GM21447 (cell line): ENCODE results near the gene EXOSC1.
A peak's percentile ranks its signal among the peaks of the same experiment; 100 is the strongest.
"Not testable (repeated sequence)": the region's sequence is repeated elsewhere in the genome, so short reads cannot be mapped to it uniquely, and the experiment has no call there.

Source experiments
- ATAC-seq: cut with Tn5 transposase; IDR thresholded peaks from one replicate; pipeline ENCODE4 v1.9.1; 2021; ENCODE audit not compliant: unreplicated experiment

Gene EXOSC1

GRCh38 chr10:97459933-97460332, 14.1 kb upstream of the EXOSC1 start:
- ATAC-seq, result no peak

- ATAC-seq, result no peak
These were observed 13.3 kb upstream of the EXOSC1 start for GRCh38 chr10:97459111-97459510.

- no peak for ATAC-seq
These were observed 10.9 kb upstream of the EXOSC1 start for GRCh38 chr10:97456686-97457065.

GRCh38 chr10:97456034-97456685, 10.4 kb upstream of the EXOSC1 start:
- no peak for ATAC-seq

DNA sequence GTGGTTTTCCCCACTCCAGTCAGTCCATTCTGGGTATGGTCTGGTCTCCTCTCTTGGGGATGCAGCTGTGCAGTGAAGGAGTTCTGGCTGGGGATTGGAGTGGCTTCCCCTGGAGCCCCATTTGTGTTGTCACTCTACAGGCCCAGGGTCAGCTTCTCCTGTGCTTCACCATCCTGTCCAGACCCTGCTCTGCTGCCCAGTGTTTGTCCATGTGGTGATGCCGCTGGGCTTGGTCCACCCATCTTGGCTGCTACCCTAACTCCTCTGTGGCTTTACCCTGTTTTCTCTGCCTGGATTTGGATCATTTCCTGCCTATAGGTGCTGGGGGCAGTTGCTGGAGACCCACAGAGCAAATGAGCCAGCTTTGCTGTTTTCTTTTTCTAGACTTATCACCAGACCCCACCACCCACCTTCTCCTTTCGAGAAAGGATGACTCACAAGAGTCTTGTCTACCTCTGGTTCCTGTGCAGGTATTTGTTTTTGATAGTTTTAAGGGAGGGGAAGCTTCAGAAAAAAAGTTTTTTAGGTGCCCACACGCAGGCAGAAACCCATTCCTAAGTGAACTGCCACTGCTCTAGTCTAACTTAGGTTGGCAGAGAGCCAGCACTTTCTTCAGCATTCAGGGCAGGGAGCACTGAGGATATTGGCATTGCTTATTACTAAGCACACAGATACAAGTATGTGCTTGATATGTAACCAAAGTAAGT, 8.7 kb upstream of the EXOSC1 start:
- no peak for ATAC-seq

- ATAC-seq, result no peak
These were observed 6.5 kb upstream of the EXOSC1 start for GRCh38 chr10:97452352-97452751.

DNA sequence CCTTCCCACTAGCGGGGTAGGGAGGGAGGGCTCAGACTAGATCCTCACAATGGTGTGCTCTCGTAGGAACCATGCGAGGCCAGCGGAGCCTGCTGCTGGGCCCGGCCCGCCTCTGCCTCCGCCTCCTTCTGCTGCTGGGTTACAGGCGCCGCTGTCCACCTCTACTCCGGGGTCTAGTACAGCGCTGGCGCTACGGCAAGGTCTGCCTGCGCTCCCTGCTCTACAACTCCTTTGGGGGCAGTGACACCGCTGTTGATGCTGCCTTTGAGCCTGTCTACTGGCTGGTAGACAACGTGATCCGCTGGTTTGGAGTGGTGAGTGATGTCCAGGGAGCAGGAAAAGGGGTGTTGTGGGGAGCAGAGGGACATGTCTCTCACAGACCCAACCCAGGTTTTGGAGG, 5.8 kb upstream of the EXOSC1 start:
- ATAC-seq, result no peak

- no peak for ATAC-seq
These were observed 5.0 kb upstream of the EXOSC1 start for GRCh38 chr10:97450828-97451227.

DNA sequence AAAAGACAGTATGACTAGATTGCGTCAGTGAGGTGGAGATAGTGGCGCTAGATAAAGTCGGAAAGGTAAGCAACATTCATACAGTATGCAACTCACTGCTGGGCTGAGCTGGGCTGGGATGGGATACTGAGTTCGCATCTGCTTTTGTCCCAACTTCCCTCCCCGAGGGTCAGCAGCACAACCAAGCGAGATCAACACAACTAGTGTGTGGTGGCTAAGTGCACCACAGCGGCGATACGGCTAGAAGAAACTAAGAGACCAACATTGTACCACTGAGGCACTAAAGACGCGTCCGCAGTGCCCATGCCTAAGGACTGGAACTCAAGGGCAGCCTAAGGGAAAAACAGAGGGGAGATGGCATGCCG, 467 bp downstream of the EXOSC1 start:
- peak; percentile 4 for ATAC-seq

DNA sequence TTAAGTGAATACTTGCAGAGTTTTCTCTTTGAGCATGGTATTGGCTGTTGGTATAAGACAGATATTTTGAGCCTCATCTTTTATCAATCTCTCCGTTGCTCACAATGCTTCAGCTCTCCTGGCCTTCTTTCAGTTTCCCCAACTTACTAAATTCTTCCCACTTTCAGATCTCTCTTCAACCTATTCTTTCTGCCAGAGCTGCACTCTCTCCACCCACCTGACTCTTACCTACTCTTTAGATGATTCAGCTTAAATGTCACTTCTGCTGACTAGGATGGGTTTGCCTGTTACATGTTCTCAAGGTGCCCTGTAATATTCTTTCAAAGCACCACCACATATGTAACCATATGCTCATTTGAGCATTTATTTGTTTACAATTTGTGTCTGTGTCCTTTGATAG, 1.6 kb downstream of the EXOSC1 start:
- ATAC-seq, result no peak

DNA sequence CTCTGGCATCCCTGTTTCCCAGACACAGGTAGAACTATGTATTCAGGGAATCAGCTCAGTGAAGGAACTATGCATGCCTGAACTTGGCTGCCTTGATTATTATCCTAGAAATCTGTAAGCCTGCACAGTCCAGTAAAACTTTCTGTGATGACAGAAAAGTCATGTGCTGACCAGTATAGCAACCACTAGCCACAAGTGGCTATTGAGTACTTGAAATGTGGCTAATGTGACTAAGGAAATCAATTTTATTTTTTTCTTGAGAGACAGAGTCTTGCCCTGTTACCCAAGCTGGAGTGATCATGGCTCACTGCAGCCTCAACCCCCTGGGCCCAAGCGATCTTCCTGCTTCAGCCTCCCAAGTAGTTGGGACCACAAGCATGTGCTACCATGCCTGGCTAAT, 3.5 kb downstream of the EXOSC1 start:
- no peak for ATAC-seq

DNA sequence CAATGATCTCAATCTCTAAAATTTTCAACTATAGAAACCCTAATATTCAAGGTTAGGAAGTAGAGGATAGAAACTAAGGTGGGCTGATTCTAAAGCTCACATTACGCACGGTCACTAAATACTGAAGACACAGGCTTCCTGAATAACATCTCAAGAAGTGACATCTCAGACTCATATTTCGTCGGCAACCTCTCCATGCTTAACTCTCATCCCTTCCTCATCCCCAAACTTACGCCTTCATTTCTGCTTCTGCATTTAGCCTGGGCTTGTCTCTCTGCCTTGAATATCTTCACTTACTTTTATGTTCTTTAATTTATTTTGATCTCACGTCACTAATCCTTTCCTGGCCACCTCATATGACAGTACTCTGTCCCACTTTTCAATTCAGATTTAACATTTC, 10.6 kb downstream of the EXOSC1 start:
- ATAC-seq, result no peak

- no peak for ATAC-seq
These were observed 11.2 kb downstream of the EXOSC1 start for GRCh38 chr10:97434557-97434956.

GRCh38 chr10:97434055-97434454, 11.8 kb downstream of the EXOSC1 start:
- ATAC-seq, result no peak

DNA sequence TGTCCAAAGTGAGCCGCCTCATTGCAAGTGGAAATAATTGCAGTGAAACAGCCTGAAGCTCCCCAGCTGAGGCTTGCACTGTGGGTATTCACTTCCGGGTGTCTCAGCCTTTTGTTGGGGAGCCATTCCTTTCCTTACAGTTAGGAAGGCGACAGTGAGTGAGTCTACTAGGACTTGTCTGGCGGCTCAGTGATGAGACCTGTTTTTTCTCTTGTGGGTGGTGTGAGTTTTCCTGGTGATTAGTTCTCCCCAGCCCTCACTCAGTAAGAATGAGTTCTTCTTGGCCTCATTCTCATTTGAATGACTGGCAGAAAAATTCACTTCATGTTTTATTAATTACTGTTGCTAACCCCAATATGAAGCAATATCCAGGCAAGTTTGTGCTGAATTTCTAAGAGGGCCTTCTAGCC, 17.2 kb downstream of the EXOSC1 start:
- ATAC-seq, result no peak

DNA sequence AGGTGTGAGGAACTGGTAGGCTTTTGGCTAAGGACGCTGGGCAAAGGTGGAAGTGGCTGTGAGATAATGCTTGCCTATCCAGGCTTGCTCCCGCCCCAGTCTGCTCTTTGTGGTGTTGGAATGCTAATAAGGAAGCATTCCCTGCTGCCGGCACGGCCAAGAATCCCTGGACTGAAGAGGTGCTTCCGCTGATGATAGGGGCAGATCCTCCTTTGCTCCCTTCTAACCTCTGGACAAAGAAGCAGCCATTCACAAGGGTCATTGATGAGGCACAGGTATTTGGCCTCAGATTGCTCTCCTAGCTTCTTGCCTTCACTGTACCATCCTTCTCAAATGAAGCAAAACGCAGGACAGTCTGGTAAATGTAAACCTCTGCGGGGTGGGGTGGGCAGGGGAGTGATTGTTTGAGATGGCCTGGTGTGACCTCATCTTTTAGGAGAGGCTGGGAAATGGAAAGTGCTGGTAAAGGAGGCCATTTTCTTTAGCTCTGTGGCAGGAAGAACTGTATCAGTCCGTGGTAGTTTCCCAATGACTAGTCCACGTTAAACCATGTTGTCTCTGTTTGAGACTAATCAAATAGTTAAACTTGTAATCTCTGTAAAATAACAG, 18.1 kb downstream of the EXOSC1 start:
- no peak for ATAC-seq

GRCh38 chr10:97426776-97427570, 18.8 kb downstream of the EXOSC1 start:
- ATAC-seq, result no peak

GRCh38 chr10:97425964-97426775, 19.6 kb downstream of the EXOSC1 start, which contains the start of gene PGAM1:
Gene PGAM1 (plus strand): TSS chr10:97426191. CDS start chr10:97426308, 117 bp downstream.
- peak; percentile 75 for ATAC-seq

- ATAC-seq, result not testable (repeated sequence)
These were observed 22.1 kb downstream of the EXOSC1 start for GRCh38 chr10:97423757-97424098.

GRCh38 chr10:97416565-97416964, 29.2 kb downstream of the EXOSC1 start:
- no peak for ATAC-seq

- ATAC-seq, result no peak
These were observed 32.9 kb downstream of the EXOSC1 start for GRCh38 chr10:97412891-97413304.
